GM18520 (cell line): ENCODE results near the gene NLN.
"Not testable (repeated sequence)": the region's sequence is repeated elsewhere in the genome, so short reads cannot be mapped to it uniquely, and the experiment has no call there.

ENCODE experiments used
- ATAC-seq: cut with Tn5 transposase; IDR thresholded peaks from one replicate; pipeline ENCODE4 v1.9.1; 2021; ENCODE audit not compliant: unreplicated experiment

NLN gene

GRCh38 chr5:65866837-65867521 is 145.0 kb downstream of the NLN start:
- no peak for ATAC-seq

- ATAC-seq, result no peak
These were observed 145.7 kb downstream of the NLN start for GRCh38 chr5:65867542-65868195.

- ATAC-seq, result no peak
These were observed 146.5 kb downstream of the NLN start for GRCh38 chr5:65868509-65868908.

GRCh38 chr5:65871182-65871581 is 149.2 kb downstream of the NLN start:
- no peak for ATAC-seq

- not testable (repeated sequence) for ATAC-seq
These were observed 149.8 kb downstream of the NLN start for GRCh38 chr5:65871776-65872175.

- ATAC-seq, result no peak
These were observed 151.3 kb downstream of the NLN start for GRCh38 chr5:65873181-65873750.

- ATAC-seq, result no peak
These were observed 152.2 kb downstream of the NLN start for GRCh38 chr5:65874241-65874640.

- ATAC-seq, result no peak
These were observed 154.5 kb downstream of the NLN start for GRCh38 chr5:65876496-65876895.

- no peak for ATAC-seq
These were observed 155.0 kb downstream of the NLN start for GRCh38 chr5:65876970-65877369.
